DMS79 treated with DMSO at 0.1 percent for 48 hours (cell line): ENCODE data around the gene FAM89B.
A peak's percentile ranks its signal among the peaks of the same experiment; 100 is the strongest.
"Not testable (repeated sequence)": the region's sequence is repeated elsewhere in the genome, so short reads cannot be mapped to it uniquely, and the experiment has no call there.

Source experiments
- DNase-seq: peaks from one replicate; lab custom pipeline; 2025; lab: John Stamatoyannopoulos, UW

FAM89B gene

GRCh38 chr11:65556470-65557279 is 15.7 kb upstream of the FAM89B start:
- no peak for DNase-seq

GRCh38 chr11:65557280-65558001 is 14.9 kb upstream of the FAM89B start:
- no peak for DNase-seq

GRCh38 chr11:65558002-65558929 is 14.1 kb upstream of the FAM89B start, which contains the start of gene LTBP3:
Gene LTBP3 (minus strand): TSS chr11:65558359. CDS start chr11:65557959, 400 bp downstream.
- peak; percentile 45 for DNase-seq

GRCh38 chr11:65558930-65559509 is 13.3 kb upstream of the FAM89B start:
- DNase-seq = peak; percentile 22

- DNase-seq = no peak
Measured at GRCh38 chr11:65559535-65559934, 12.8 kb upstream of the FAM89B start.

GRCh38 chr11:65559951-65560537 is 12.3 kb upstream of the FAM89B start:
- peak; percentile 86 for DNase-seq

GRCh38 chr11:65560555-65561418 is 11.6 kb upstream of the FAM89B start:
- peak; percentile 30 for DNase-seq

GRCh38 chr11:65562020-65562419 is 10.3 kb upstream of the FAM89B start:
- DNase-seq = no peak

- no peak for DNase-seq
Measured at GRCh38 chr11:65562788-65563187, 9.6 kb upstream of the FAM89B start.

GRCh38 chr11:65563601-65564000 is 8.7 kb upstream of the FAM89B start:
- DNase-seq = no peak

GRCh38 chr11:65564879-65565559 is 7.3 kb upstream of the FAM89B start:
- not testable (repeated sequence) for DNase-seq

GRCh38 chr11:65565624-65566453 is 6.5 kb upstream of the FAM89B start:
- peak; percentile 96 for DNase-seq

GRCh38 chr11:65569164-65569972 is 3.0 kb upstream of the FAM89B start:
- no peak for DNase-seq

- peak; percentile 91 for DNase-seq
Measured at GRCh38 chr11:65569973-65570918, 2.1 kb upstream of the FAM89B start, which contains the start of gene ZNRD2. Gene ZNRD2 (plus strand): TSS chr11:65570477. CDS start chr11:65570492, 15 bp downstream.

GRCh38 chr11:65571420-65571819 is 918 bp upstream of the FAM89B start:
- no peak for DNase-seq

- peak; percentile 43 for DNase-seq
Measured at GRCh38 chr11:65571940-65572339, 398 bp upstream of the FAM89B start.
